ENCODE results near the gene ANAPC4.

ANAPC4 gene

GRCh38 chr4:25448379-25449109 lies 71.5 kb downstream of the ANAPC4 start:
- no peak for TF ChIP-seq CTCF (IDR thresholded peaks at IDR 0.05; ENCODE audit: control insufficient read depth, insufficient read depth, low read depth, low read length, missing control alignments)
- H3K4me3 ChIP-seq (ENCODE audit: control insufficient read depth, low read depth, low read length) = no peak overlapping the region
- peak; percentile 75 for DNase-seq (ENCODE audit: low read depth)

GRCh38 chr4:25449270-25449669 lies 72.2 kb downstream of the ANAPC4 start:
- DNase-seq (ENCODE audit: low read depth) = no peak
- no peak overlapping the region for H3K4me3 ChIP-seq (ENCODE audit: control insufficient read depth, low read depth, low read length)
- no peak for TF ChIP-seq CTCF (IDR thresholded peaks at IDR 0.05; ENCODE audit: control insufficient read depth, insufficient read depth, low read depth, low read length, missing control alignments)

GRCh38 chr4:25449688-25450087 lies 72.6 kb downstream of the ANAPC4 start:
- no peak for TF ChIP-seq CTCF (IDR thresholded peaks at IDR 0.05; ENCODE audit: control insufficient read depth, insufficient read depth, low read depth, low read length, missing control alignments)
- H3K4me3 ChIP-seq (ENCODE audit: control insufficient read depth, low read depth, low read length) = no peak overlapping the region
- no peak for DNase-seq (ENCODE audit: low read depth)

GRCh38 chr4:25450491-25450901 lies 73.4 kb downstream of the ANAPC4 start:
- TF ChIP-seq CTCF (IDR thresholded peaks at IDR 0.05; ENCODE audit: control insufficient read depth, insufficient read depth, low read depth, low read length, missing control alignments) = no peak
- no peak overlapping the region for H3K4me3 ChIP-seq (ENCODE audit: control insufficient read depth, low read depth, low read length)
- no peak for DNase-seq (ENCODE audit: low read depth)

GRCh38 chr4:25451676-25452075 lies 74.6 kb downstream of the ANAPC4 start:
- TF ChIP-seq CTCF (IDR thresholded peaks at IDR 0.05; ENCODE audit: control insufficient read depth, insufficient read depth, low read depth, low read length, missing control alignments) = no peak
- no peak for DNase-seq (ENCODE audit: low read depth)
- no peak overlapping the region for H3K4me3 ChIP-seq (ENCODE audit: control insufficient read depth, low read depth, low read length)

GRCh38 chr4:25452081-25452480 lies 75.0 kb downstream of the ANAPC4 start:
- TF ChIP-seq CTCF (IDR thresholded peaks at IDR 0.05; ENCODE audit: control insufficient read depth, insufficient read depth, low read depth, low read length, missing control alignments) = no peak
- no peak for DNase-seq (ENCODE audit: low read depth)
- no peak overlapping the region for H3K4me3 ChIP-seq (ENCODE audit: control insufficient read depth, low read depth, low read length)
